HG03280 (cell line): Measurements from ENCODE around the gene LDB3.

ENCODE experiments used
- ATAC-seq: cut with Tn5 transposase; IDR thresholded peaks from one replicate; pipeline ENCODE4 v1.9.1; 2021; ENCODE audit warnings: mild to moderate bottlenecking, moderate library complexity; ENCODE audit not compliant: unreplicated experiment

The LDB3 gene

GRCh38 chr10:86664341-86665217 lies 3.7 kb upstream of the LDB3 start:
- no peak for ATAC-seq

DNA sequence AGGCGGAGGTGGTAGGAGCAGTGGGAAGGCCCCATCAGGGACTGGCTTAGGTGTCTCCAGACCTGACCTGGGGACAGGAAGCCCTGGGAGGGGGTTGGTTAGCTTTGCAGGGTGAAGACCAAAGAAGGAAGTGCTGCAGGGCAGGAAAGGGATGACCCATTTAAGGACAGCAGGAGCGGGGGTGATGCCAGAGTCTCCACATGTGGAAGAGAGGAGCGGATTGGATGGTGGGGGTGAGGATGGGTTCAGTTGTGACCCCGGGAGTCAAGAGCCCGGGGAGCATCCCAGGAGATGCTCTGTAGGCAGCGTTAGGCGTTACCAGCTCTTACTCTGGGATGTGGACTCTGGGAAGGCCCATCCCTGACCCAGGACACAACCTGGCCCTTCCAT lies 3.1 kb upstream of the LDB3 start:
- ATAC-seq = no peak

DNA sequence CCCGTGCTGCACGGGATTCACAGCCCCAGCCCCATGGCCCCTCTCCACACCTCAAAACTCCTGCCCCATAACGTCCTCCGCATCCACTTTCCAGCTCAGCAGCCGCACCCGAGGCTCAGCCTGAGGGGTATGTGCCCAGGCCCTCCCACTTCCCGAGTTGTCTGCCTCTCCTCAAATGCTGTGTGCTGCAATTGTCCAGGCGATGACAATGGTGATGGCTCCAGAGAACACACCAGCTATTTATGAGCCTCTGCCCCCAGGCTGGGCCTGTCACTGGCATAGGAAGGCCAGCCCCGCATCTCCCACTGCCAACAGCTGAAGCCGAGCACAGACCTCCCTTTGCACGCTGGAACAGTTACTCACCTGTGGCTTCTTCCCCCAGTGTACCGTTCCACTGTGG lies 2.4 kb upstream of the LDB3 start:
- no peak for ATAC-seq

GRCh38 chr10:86666538-86666937 lies 1.8 kb upstream of the LDB3 start:
- ATAC-seq = no peak

GRCh38 chr10:86667421-86668181 lies 710 bp upstream of the LDB3 start:
- no peak for ATAC-seq

DNA sequence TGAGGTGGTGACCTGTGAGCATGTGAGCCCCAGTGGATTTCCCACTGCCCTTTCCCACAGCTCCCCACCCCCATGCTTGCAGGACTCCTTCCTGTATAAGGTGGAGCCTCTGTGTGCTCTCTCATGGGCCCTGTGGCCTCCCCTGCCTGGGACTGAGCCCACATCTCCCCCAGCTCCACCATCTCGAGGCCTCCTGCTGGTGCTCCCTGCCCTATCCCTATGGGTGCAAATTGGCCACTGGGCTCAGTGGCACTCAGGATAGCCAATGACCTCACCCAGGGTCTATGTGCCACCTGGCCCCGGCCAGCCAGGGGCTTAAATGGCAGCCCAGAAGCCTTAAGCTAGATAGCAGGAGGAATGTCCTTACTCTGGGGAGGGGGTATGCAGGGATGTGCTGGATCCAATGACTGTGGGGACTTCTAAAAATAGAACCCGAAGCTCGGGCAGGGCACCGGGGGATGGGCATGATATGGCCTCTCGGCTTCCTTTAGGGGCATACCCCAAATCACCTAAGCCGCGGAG lies 2.0 kb downstream of the LDB3 start:
- ATAC-seq = no peak

DNA sequence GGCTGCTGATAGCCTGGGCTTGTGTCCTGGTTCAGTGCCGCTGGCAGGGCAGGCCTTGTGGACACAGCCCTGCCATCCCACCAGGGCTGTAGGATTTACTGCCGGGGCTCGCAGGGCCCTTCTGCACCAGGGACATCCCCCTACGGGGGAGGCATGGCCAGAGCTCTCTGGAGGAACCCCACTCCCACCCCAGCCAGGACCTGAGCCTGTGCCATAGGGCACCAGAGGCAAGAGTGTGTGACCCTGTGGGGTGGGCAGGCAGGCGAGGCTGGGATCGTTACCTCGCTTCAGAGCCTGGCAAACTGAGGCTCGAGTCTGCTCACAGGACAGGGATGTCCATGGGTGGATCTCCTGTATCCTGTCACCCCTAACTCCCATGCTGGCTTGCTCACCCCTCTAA lies 2.6 kb downstream of the LDB3 start:
- ATAC-seq = no peak

DNA sequence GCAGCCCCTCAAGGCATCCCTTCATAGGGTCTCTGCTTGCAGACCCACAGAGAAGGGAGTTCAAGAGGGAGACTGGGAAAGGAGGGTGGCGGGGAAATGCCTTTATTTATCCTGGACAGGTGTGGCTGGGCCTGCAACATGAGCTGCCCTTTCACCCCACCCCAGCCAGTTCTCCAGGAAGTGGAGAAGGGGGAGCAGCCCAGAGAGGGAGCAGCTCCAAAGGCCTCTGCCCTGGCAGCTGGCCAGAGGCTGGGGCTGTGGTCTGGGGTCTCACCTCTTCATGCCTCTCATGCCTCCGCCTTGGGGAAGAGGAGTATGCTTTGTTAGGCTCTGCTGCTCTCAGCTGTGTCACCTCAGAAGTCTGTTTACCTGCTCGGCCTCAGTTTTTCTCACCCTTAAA lies 3.1 kb downstream of the LDB3 start:
- no peak for ATAC-seq

- ATAC-seq = no peak
Observed at GRCh38 chr10:86671985-86672710, 3.8 kb downstream of the LDB3 start.

GRCh38 chr10:86673216-86673826 lies 5.0 kb downstream of the LDB3 start:
- ATAC-seq = no peak

DNA sequence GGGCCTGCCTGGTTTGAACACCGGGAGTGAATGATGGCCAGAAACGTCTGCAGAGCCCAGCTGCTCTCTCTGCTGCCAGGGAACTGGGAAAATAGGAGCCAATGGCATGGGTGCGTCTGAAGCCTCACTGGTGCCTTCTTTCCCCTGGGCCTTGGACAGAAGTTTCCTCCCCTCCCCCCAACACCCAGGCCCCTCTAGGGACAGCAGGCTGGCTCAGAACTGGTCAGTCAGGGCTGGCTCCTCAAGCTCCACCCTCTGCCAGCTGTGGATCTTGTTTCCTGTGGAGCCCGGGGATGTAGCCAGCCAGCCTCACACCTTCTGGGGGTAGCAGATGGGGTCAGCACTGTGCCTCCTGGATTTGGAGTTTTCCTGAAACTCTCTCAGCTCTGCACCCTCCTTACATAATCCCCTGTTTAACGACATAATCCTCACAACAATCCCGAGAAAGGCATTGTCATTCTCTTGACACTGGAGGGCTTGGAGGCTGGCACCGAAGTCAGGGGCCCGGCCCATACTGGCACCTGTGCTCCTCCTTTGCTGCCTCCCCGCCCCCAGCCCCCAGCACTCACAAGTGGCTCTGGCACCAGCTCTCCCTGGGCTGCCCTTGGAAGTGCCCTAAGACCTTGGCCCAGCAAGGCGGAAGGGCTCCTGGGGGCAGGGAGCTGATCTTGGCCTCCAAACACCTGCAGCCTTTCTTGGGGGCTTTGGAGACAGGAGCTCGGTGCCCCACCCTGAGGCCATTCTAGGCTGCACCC lies 5.7 kb downstream of the LDB3 start:
- no peak for ATAC-seq

DNA sequence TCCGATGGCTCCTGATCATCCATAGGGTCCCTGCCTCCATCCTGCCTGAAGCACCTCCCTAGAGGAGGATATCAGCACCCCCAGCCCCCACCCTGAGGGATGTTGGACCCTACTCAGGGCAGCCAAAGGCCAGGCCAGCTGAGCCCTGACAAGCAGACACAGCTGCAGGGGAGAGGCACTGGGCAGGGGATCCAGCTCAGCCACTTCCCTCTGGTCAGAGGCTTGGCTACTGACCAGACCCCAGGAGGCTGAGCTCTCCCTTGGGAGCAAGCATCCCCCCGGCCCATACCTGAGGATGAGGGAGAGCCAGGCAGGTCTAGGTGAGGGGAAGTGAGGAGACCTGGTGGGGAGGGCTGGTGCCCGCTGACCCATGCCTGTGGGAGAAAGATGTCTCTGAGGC lies 6.6 kb downstream of the LDB3 start:
- no peak for ATAC-seq

GRCh38 chr10:86677374-86677773 lies 9.1 kb downstream of the LDB3 start:
- ATAC-seq = no peak

DNA sequence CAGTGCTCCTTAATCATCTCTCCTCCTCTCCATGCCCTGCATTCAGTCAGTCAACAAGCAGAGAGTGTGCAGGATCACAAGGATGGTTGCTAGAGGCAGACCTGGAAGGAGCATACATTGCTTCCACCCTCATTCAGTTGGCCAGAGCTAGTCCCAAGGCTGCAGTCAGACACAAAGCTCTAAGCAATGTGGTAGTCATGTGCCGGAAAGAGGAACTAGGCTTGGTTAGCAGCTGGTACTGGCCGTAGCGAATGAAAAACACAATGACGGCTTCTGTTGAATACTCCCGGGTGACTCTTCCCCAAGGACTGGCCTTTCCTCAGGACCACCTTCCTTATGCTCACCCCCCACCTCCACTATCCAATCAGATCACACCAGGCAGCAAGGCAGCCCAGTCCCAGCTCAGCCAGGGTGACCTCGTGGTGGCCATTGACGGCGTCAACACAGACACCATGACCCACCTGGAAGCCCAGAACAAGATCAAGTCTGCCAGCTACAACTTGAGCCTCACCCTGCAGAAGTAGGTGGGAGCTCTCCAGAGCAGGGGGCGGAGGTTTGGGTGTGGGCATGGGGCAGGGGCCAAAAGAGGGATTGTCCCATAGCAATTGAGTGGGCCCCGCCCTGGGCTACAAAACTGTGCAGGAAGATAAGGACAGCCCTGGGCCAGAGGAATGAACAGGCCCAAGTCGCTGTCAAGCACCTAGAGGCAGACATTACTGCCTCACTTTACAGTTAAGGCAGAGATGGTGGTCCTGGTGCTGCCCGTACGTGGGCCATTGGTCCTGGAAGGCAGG lies 10.9 kb downstream of the LDB3 start:
- ATAC-seq = no peak

GRCh38 chr10:86681047-86681446 lies 12.7 kb downstream of the LDB3 start:
- ATAC-seq = no peak

DNA sequence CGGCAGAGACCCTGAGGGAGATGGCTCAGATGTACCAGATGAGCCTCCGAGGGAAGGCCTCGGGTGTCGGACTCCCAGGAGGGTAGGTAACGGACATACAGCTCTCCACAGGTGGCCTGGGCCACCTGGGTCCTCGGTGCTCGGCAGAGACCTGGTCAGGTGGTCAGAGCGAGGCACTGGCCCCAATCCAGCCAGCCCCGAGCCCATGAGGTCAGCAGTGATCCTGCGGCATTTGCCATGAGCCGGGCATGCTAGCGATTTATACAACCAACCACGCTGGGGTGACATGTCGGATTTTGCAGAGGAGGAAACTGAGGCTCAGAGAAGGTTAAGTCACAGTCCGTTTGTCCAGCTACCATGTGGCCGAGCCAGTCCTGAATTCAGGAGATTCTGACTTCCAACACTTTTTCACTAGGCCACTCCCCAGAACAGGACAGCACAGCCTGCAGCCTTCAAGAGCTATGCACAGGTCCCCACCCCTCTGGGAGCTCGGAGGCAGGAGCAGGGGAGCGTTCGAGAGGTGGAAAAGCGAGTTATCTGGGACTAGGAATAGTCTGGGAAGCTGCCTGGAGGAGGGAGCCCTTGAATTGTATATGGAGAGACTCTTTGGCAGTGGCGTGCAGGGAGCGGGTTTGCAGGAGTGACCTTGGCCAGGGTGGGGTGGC lies 13.5 kb downstream of the LDB3 start:
- no peak for ATAC-seq

DNA sequence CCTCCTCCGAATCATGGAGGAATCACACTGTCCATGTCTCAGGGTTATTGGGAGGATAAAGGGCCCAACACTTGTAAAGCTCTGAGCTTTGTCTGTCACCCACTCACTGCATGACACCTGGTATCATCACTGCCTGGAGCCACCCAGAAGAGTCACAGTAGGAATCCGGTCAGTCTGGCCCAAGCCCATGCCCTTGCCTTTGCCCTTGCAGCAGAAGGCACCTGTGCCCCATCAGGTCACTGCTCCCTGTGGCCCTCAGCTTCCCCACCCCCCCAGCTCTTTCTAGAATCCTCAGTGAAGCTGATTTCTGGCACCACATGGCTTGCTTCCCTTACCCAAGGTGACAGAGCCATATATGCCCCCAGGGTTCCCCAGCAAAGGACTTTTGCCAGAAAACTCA lies 14.4 kb downstream of the LDB3 start:
- no peak for ATAC-seq

DNA sequence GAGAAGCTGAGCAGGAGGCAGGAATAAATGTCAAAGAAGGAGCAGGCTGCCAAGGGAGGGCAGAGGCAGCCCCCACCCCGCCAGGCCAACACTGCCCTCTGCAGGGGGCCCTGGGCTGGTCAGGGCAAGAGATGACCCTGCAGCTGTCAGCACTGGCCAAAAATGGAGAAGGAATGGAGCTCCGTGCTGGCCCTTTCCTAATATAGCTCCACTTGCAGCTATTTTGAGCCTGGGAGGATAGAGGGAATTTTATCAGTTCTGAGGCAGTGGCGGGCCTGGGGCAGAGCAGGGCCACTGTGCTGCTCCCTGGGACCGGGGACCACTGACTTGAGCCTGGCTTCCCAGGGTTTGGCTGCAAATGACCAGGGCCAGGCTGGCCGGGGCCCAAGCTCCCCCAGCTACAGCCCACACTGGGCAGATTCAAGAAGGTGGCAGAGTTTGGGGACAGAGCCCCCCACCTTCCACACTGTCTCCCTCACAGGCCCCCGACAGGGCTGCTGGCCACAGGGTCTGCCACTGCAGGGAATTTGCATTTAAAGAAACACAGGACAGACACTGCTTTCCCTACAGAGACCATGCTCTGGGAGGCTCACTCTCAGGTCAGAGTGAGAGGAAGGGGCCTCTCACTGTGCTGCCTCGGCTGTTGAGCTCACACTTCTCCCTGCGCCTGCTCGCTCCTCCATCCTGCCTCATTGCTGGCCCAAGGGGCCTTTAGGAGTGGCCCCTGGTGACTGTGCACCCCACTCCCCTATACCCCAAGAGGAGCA lies 16.2 kb downstream of the LDB3 start:
- ATAC-seq = no peak
